Measurements from ENCODE around the gene ZFTA.
A peak's percentile ranks its signal among the peaks of the same experiment; 100 is the strongest.

ZFTA gene

GRCh38 chr11:63756919-63757761 is 11.4 kb downstream of the ZFTA start:
- no peak for DNase-seq (ENCODE audit: low read depth in 3 of 3, low spot score in 1 of 3)

- no peak for DNase-seq (ENCODE audit: low read depth in 3 of 3, low spot score in 1 of 3)
These were observed 19.0 kb downstream of the ZFTA start for GRCh38 chr11:63749624-63750023.

DNA sequence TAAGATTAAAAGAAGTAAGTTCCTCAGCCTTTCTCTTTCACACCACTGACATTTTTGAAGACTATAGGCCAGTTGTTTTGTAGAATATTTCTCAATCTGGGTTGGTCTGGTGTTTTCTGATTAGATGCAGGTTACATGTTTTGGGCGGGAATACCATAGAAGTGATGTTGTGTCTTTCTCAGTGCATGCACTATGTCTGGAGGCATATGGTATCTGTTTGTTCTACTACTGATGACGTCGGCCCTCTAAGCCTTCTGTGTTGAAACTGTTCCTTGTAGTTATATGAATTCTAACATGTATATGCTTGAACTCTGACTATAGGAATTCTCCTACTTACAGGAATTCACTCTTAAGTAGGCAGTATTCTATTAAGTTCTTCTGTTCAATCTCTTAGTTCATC is 21.6 kb downstream of the ZFTA start:
- DNase-seq (ENCODE audit: low read depth in 3 of 3, low spot score in 1 of 3) = no peak

GRCh38 chr11:63745304-63746170 is 23.0 kb downstream of the ZFTA start:
- no peak for DNase-seq (ENCODE audit: low read depth in 3 of 3, low spot score in 1 of 3)

DNA sequence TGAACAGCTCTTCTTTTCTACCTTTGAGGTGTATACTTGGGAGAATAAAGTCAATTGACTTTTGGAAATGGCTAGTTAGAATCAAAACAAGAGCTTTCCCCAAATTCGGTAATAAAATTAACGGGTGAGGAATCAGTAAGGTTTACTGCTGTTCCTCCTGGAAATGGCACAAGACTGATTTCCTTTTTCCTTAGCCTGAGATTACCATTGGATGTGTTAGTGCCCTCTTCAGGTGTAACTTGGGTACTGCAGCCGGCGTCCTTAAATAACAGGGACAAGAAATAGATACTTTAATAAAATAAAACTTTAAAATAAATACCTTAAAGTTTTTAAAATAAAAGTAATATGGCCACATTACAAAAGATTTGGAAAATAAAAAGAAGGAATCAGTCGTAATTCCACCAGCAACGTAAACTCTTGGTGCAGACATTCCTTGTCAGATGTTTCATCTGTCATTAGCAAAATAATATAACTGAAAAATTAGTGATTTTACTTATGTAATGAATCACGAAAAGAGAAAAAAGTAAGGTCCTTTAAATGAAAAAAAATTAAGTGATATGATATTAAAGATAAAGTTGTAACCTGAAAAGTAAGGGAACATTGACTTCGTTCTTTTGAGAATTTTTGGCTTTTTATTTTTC is 29.7 kb downstream of the ZFTA start:
- peak; percentile 10 to 44 (median 30) for DNase-seq (ENCODE audit: low read depth in 3 of 3, low spot score in 1 of 3)

DNA sequence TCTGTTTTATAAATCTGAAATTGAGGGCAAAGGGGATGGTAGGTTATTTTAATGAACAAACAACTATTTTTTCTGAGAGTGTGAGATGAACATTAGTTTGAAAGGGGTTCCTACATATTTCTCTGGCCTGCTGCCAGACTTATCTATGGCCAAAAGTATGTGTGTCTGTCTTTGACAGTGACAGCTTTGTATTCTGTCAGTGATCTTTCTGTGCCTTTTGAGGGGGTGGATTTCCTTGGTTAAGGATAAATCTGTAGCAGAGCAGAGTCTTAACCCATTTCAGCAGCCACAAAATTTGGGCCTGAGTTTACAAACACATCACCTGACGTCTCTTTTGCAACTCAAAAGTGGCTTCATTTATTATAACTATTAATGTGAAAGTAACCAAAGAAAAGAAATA is 30.9 kb downstream of the ZFTA start:
- no peak for DNase-seq (ENCODE audit: low read depth in 3 of 3, low spot score in 1 of 3)

DNA sequence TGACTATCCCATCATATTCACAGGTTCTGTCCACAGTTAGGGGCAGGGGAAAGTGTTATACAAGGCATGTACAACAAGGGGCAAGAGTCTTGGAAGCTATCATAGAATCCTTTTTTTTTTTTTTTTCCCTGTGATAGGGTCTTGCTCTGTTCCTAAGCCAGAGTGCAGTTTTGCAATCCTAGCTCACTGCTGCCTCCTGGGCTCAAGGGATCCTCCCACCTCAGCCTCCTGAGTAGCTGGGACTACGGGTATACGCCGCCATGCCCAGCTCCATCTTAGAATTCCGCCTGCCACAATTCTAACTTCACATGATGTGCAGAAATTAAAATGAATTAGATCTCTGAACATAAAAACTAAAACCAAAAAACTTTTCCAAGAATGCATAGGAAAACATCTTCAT is 31.7 kb downstream of the ZFTA start:
- no peak for DNase-seq (ENCODE audit: low read depth in 3 of 3, low spot score in 1 of 3)

DNA sequence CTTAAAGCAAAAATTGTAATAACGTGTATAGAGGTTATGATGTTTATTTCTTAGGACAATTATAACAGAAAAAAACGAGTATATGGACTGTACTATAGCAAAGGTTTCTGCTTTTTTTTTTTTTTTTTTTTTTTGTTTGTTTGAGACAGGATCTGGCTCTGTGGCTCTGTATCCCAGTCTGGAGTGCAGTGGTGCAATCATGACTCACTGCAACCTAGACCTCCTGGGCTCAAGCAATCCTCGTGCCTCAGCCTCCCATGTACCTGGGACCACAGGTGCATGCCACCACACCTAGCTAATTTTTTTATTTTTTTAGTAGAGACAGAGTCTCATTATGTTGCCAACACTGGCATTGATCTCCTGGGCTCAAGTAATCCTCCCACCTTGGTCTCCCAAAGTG is 39.2 kb downstream of the ZFTA start:
- DNase-seq (ENCODE audit: low read depth in 3 of 3, low spot score in 1 of 3) = no peak

- no peak for DNase-seq (ENCODE audit: low read depth in 3 of 3, low spot score in 1 of 3)
These were observed 48.0 kb downstream of the ZFTA start for GRCh38 chr11:63720611-63721010.

DNA sequence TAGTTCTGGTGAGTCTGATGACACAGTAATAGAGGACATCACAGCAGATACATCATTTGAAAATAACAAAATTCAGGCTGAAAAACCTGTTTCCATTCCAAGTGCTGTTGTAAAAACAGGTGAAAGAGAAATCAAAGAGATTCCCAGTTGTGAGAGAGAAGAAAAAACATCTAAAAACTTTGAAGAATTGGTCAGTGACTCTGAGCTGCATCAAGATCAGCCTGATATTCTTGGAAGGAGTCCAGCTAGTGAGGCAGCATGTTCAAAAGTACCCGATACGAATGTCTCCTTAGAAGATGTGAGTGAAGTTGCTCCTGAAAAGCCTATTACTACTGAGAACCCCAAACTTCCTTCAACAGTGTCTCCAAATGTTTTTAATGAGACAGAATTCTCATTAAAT is 48.6 kb downstream of the ZFTA start:
- DNase-seq (ENCODE audit: low read depth in 3 of 3, low spot score in 1 of 3) = no peak

- no peak for DNase-seq (ENCODE audit: low read depth in 3 of 3, low spot score in 1 of 3)
These were observed 49.6 kb downstream of the ZFTA start for GRCh38 chr11:63719001-63719400.

Data from stimulated activated CD4-positive, alpha-beta T cell treated with anti-CD3 and anti-CD28 coated beads, TNF-alpha, amount 100 ng/mL, for 1 hour (primary cell).